HUDEP-2 (cell line): ENCODE data around the gene C1RL.
"Not testable (repeated sequence)": the region's sequence is repeated elsewhere in the genome, so short reads cannot be mapped to it uniquely, and the experiment has no call there.

Source experiments
- DNase-seq, 76 experiments: peaks; one replicate each; lab custom pipeline; 2025; ENCODE audit not compliant: unreplicated experiment in 76 of 76; lab: John Stamatoyannopoulos, UW

C1RL gene

DNA sequence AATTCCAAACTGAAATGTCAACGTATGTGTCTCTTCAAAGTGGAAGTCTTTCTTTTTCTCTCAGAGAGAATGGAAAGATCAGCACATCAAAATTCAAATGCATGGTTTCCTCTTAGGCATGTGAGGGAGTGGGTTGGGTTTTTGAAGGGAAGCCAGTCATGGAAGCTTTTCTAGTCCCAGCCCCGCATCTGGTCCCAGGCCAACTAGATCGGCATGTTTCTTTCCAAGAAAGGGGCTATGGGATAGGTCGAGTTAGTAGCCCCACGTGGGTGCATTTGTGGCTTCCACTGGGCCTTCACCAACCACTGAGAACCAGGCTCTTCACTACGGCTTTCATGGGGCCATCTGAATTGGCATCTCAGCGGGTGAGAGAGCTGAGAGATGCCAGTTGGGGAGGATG lies 41.9 kb downstream of the C1RL start:
- no peak for DNase-seq

DNA sequence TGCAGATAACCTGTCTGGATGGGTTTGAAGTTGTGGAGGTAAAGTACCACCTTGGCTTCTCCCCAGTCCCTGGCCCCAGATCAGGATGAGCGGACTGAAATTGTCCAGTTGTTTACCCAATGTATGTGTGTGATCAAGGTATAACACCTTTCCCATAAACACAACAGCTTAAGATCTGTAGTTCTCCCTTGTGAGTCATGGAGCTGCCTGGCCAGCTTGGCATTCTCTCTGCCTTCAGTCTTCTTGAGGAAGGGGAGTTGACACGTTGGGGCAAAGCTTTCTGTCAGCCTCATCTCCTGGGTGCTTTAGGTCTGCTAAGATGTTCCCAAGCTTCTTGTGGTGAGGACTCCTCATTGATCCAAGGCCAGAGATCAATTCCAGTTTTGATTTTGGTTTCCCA lies 42.4 kb downstream of the C1RL start:
- DNase-seq, result no peak

DNA sequence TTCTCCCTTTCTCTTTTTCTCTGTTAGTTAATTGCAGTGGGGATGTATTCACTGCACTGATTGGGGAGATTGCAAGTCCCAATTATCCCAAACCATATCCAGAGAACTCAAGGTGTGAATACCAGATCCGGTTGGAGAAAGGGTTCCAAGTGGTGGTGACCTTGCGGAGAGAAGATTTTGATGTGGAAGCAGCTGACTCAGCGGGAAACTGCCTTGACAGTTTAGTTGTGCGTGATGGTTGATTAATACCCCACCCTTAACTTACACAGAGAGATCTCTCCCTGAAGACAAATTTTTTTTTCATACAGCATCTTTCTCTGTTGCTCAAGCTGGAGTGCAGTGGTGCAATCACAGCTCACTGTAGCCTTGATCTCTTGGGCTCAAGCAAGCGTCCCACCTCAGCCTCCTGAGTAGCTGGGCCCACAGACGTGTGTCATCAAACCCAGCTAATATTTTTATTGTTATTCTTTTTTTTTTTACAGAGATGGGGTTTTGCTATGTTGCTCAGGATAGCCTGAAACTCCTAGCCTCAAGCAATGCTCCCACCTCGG lies 43.9 kb downstream of the C1RL start:
- DNase-seq, result no peak

DNA sequence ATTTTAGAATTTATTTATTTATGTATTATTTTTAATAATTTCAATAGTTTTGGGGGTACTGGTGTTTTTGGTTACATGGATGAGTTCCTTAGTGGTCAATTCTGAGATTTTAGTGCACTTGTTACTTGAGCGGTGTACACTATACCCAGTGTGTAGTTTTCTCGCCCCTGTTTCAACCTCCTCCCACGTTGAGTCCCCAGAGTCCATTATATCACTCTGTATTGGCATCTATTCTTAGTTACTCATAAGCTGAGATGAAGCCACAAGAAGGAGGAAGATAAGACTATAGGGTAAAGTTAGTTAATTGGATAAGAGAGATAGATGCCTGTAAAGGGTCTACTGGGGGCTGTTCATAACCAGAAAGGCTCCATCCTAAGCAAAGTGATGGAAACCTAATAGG lies 44.5 kb downstream of the C1RL start:
- DNase-seq, result no peak

DNA sequence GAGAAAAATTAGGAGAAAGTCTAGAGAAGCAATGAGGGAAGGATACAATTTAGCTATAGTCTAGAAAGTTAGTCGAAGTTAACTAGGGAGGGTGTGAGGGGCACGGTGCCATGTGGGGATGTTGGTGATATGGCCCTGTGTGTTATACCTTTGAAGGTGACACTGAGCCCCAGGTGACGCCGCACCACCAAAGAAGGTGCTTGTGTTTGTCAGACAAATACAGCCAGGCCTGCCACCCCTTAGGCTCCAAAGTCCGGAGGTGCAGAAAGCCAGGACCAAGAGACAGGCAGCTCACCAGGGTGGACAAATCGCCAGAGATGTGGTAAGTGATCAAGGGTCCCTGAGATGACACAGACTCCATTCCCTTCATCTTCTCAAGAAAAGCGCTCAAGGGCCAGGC lies 47.4 kb downstream of the C1RL start:
- no peak for DNase-seq

DNA sequence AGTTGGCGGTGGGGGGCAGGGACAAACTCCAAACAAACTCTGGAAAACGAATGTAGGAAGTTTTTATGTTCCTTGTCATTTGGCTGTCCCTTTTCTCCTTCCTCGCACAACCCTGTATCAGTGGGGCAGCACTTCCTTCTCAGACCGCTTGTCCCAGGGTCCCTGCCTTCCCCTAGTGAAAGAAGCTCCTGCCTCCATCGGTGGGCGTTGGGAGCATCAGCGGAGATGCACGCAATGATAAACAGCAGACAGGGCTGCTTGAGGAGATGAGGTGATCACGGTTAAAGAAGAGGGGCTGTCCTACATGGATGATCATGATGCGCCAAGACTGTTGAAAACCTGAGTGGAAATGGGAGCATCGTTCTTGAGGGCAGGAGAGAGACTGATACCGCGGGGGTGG lies 47.9 kb downstream of the C1RL start:
- no peak for DNase-seq

DNA sequence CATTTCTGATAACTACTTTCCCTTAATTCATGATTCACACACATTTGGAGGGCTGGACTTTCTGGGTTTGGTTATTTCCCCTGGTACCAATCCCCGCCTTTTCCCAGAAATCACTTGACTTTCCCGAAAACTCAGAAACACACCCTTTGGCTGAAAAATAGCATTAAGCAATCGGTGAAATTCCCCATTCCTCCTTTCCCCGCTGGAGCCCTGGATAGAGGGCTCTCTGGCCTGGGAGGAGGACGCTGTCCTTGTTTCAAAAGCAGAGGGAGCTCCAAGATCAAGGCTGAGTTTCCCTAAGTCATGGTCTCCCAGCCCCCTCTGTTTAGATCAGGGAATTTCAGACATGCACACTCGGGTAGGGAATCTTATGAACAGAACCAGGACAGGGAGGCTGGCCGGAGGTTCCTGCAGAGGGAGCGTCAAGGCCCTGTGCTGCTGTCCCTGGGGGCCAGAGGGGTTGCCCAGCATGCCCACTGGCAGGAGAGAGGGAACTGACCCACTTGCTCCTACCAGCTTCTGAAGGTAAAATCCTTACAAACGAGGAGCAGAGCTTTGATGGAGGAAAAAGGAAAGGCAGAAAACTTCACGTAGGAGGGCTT lies 48.6 kb downstream of the C1RL start, which contains the start of gene C1S:
Gene C1S, plus strand, starts transcription at position 366 of the 602 bp plus-strand sequence. CDS start 1,195 bp downstream, outside the sequence.
- DNase-seq, result no peak

DNA sequence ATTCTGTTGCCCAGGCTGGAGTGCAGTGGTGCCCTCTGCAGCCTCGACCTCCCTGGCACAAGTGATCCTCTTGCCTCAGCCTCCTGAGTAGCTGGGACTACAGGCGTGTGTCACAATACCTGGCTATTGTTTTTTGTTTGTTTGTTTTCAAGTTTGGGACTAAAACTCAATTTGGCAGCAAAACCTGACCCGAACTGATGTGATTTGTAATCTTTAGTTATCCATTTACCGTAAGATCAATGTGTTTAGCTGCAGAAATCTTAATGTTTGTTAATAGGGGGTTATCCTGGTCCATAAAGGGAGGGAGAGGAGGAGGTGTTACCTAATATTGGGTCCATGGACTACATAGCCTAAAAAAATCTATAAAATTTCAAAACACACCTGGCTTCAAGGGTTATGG lies 49.2 kb downstream of the C1RL start:
- no peak for DNase-seq

DNA sequence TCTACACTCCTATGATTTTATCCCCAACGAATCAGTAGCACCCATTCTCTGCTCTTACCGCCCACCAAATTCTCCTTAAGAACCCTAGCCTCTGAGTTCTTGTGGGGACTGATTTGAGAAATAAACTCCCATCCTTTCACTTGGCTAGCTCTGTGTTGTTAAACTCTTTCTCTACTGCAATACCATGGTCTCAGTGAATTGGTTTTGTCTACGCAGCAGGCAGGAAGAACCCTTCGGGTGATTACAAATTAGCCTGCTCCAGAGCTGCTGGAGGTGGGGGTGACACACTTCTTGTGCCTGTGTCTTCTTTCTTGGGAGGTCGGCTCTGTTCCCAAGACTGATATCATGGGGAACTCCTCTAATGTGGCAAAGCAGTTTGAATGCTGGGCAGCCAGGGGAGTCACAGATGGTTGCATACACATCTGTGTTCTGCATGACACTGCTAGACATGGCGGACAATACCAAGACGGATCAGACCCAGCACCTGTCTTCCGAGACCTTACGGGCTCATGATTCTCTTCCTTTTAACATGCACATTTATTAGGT lies 50.1 kb downstream of the C1RL start:
- no peak for DNase-seq

DNA sequence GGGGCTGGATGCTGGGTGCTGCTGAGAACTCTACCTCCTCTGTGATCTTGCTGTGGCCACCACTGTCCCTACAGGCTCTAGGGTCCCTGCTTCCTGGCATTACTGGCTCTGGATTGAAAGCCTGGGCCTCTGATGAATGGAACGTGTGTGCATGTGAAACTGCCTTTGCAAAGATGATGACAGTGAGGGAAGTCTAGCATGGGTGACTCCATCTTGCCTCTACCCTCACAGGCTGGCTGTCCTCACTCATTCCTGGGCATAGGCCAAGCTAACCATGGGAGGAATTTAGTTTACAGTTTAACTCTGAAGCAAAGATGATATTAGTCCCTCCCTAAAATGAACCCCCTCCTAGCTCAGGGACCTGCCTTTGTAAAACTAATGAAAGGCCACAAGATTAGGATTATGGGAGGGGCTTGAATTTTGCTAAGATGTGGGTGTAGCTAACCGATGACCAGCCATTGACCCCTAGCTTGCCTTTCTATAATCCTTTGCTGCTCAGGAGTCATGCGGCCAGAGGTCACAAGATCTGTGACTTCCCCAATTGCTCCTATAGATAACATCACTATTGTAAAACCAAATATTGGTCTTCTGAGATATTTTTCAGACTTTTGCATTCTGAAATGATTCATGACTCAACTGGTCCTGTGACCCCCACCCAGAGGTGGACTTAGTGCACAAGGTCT lies 50.7 kb downstream of the C1RL start:
- DNase-seq, result peak in 16 of 76 experiments; percentile 7 to 60 (median 15)

DNA sequence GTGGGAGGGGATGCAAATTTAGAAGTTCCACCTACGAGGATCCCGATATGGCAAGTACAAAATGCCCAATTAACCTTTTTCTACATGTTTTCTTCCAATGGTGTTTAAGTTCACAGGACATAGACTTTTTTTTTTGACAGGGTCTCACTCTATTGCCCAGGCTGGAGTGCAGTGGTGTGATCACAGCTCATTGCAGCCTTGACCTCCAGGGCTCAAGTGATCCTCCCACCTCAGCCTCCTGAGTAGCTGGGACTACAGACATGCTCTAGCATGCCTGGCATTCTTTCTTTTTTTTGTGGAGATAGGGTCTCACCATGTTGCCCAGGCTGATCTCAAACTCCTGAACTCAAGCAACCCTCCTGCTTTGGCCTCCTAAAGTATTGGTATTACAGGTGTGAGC lies 53.3 kb downstream of the C1RL start:
- not testable (repeated sequence) for DNase-seq

DNA sequence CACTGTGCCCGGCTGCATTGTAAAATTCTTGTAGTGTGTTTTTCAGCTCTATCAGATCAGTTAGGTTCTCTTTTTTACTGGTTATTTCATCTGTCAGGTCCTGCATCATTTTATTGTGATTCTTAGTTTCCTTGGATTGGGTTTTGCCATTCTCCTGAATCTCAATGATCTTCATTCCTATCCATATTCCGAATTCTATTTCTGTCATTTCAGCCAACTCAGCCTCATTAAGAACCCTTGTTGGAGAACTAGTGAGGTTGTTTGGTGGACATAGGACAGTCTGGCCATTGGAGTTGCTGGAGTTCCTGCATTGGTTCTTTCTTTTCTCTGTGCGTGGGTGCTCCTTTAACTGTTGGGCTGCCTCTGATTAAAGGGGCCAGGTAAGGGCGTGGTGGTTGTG lies 54.1 kb downstream of the C1RL start:
- DNase-seq, result no peak

DNA sequence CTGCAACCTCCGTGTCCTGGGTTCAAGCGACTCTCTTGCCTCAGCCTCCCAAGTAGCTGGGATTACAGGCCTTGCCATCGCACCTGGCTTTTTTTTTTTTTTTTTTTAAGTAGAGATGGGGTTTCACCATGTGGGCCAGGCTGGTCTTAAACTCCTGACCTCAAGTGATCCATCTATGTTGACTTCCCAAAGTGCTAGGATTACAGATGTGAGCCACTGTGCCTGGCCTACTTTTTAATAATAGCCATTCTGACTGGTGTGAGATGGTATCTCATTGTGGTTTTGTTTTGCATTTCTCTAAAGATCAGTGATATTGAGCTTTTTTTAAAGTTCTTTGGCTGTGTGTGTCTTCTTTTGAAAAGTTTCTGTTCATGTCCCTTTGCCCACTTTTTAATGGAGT lies 59.0 kb downstream of the C1RL start:
- DNase-seq, result not testable (repeated sequence)

DNA sequence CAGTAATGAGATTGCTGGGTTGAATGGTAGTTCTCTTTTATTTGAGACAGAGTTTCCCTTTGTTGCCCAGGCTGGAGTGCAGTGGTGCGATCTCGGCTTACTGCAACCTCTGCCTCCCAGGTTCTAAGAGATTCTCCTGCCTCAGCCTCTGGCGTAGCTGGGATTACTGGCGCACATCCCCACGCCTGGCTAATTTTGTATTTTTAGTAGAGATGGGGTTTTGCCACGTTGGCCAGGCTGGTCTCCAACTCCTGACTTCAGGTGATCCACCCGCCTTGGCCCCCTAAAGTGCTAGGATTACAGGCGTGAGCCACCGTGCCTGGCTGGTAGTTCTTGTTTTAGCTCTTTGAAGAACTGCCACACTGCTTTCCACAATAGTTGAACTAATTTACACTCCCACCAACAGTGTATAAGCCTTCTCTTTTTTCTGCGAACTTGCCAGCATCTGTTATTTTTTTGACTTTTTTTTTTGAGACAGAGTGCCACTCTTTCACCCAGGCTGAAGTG lies 59.5 kb downstream of the C1RL start:
- DNase-seq, result not testable (repeated sequence)

DNA sequence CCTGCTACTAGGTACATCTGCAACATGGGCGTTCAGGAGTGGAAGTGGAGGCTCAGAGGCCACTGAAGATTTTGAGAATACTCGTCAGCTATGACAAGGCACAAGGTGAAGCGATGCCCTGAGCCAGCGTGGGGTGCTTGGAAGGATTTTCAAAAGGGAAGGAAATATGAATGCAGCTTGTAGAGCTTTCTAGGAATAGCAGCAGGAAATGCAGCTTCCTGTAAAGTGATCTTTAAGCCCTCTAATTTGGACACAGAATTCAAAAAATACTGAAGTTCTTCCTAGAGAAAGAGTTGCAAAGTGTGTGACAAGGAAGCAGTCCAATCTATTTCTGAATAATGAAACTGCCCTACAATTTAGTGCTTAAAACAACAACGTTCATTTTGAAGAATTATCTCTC lies 61.7 kb downstream of the C1RL start:
- DNase-seq, result no peak

DNA sequence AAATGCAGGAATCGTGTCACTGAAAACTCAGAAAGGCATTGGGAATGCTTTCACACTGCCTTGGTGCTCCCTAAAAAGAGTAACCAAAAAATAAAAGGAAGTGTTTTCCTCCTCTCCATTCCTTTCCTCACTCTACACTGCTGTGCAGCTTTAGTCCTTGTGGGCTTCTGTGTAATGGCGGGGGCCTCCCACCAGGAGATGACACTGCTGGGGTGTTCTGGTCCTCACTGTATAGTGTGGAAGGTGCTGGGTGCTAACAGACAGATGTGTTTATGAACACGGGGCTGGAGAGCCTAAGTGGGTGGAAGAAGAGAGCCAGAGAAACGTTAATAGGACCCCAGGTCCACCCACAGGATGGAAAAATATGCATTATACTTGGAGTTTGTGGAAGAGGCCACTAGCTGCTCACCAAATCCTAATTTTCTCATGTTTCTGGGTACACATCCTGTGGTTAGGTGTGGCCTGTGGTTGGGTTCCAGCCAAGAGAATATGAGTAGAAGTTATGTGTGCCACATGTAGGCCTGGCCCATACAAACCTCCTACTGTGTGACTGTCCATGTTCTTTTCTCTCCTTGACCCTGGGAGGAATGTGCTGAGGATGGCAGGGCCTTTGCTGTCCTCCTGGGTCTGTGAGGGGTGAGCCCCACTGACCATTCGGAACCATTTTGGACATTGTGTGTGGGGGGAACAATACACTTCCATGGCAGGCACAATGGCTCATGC lies 62.5 kb downstream of the C1RL start:
- no peak for DNase-seq

DNA sequence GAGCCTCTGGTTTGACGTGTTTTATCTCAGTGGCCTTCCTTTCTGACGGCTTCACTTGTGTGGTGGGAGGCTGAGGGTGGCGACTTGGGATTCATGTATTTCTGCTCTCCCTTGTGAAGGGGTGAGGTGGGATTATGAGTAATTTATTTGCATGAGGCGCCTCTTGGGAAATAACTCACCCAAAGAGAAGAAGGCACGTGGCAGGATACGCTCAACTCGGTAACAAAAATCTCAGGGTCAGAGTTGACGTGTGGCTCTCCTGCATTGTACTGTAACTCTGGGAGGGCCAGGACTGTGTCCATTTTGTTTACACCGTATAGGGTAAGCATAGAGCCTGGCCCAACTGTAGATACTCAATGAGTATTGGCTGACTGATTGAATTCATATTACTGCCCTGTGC lies 63.1 kb downstream of the C1RL start:
- no peak for DNase-seq
